Chondrocyte (in vitro differentiated cells): ENCODE measurements around the gene BBC3. TPM values are rescaled to one million over a fixed set of nuclear protein-coding genes. Genes with fewer than 3 reads are reported as not detected.

Experiments used
- DNase-seq: peaks from one replicate; pipeline ENCODE4 v3.0.0; 2021; ENCODE audit warnings: mixed read lengths, low spot score
- H3K27ac Mint-ChIP-seq: one replicate; pipeline ENCODE4 v1.8.0; 2021; ENCODE audit warnings: mild to moderate bottlenecking, moderate library complexity, mixed read lengths; ENCODE audit not compliant: unreplicated experiment
- H3K27me3 Mint-ChIP-seq: 2 replicates; pipeline ENCODE4 v1.8.0; 2021; ENCODE audit warnings: low read depth, mixed read lengths
- H3K36me3 Mint-ChIP-seq: 2 replicates; pipeline ENCODE4 v1.8.0; 2021; ENCODE audit warnings: low read depth, mixed read lengths
- H3K4me1 Mint-ChIP-seq: 2 replicates; pipeline ENCODE4 v1.8.0; 2021; ENCODE audit warnings: low read depth, mild to moderate bottlenecking, mixed read lengths
- H3K4me3 Mint-ChIP-seq: one replicate; pipeline ENCODE4 v1.8.0; 2021; ENCODE audit warnings: mild to moderate bottlenecking, moderate library complexity, mixed read lengths; ENCODE audit not compliant: unreplicated experiment
- H3K9me3 Mint-ChIP-seq: 2 replicates; pipeline ENCODE4 v1.8.0; 2021; ENCODE audit warnings: low read depth, mixed read lengths
- total RNA-seq: library from RNA; stranded (reverse); gene quantifications from 3 replicates; pipeline ENCODE4 v1.2.1, GENCODE V29; 2021
- TF ChIP-seq, protein P1 (sequence below): fragments of 200-600 bp; sonication (generic); IDR thresholded peaks from 2 replicates; pipeline ENCODE4 v1.5.0; 2021; ENCODE audit warnings: antibody characterized with exemption, mild to moderate bottlenecking, moderate library complexity

BBC3 gene
- total RNA-seq, 1 donor from 2014 or later, result 16.1 TPM

DNA sequence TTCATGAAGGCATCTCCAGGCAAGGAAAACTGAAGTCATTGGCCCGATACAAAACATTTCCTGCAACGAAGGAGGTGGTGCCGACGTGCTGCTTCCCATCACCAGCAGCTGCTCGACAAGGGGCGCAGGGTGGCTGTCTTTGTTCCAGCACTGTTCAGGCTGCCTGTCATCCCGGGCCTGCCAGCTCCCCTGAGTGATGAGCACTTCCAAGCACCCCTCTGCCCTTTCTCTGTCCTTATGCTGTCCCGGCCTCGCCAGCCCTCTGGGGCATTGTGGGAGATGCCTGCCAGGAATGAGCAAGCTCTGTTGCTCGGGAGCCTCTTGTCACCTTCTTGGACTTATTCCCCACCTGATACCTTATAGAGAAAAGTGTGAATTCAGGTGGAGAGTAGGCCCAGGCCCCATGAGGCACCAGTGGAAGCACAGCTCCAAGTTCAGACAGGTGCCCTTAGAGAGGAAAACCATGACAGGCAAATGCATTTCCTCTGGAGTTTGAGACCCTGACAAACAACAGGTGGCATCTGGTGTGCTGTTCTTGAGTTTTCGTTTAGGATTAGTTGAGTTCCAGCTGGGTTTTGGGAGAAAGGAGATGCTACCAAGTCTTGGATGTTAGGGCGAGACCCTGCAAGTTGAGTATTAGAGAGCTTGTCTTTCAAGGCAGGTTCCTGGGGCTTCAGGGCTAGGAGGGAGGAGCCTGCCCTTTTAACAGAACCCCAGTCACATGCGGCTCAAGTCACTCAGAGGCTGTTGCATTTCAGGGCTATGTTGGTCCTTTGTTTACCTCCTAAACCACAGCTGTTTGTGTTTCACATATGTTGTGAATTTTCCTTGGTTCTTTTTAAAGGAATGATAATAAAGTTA lies 21.4 kb downstream of the BBC3 start:
- no peak for DNase-seq
- Mint-ChIP-seq H3K4me1 (peaks cover 6% of the 10 kb centered on the region), H3K36me3 (peaks cover 19% of the 10 kb centered on the region), H3K4me3 (no peak overlapping the region), H3K27ac (peak overlapping the region; percentile 28), H3K9me3 (no peaks in the 10 kb centered on the region), H3K27me3 (no peaks in the 10 kb centered on the region)
- TF ChIP-seq, protein P1, sequence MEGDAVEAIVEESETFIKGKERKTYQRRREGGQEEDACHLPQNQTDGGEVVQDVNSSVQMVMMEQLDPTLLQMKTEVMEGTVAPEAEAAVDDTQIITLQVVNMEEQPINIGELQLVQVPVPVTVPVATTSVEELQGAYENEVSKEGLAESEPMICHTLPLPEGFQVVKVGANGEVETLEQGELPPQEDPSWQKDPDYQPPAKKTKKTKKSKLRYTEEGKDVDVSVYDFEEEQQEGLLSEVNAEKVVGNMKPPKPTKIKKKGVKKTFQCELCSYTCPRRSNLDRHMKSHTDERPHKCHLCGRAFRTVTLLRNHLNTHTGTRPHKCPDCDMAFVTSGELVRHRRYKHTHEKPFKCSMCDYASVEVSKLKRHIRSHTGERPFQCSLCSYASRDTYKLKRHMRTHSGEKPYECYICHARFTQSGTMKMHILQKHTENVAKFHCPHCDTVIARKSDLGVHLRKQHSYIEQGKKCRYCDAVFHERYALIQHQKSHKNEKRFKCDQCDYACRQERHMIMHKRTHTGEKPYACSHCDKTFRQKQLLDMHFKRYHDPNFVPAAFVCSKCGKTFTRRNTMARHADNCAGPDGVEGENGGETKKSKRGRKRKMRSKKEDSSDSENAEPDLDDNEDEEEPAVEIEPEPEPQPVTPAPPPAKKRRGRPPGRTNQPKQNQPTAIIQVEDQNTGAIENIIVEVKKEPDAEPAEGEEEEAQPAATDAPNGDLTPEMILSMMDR, result no peak

GRCh38 chr19:47203254-47203653 lies 27.7 kb downstream of the BBC3 start:
- TF ChIP-seq, protein P1, result no peak
- H3K36me3 Mint-ChIP-seq, result peaks cover 27% of the 10 kb centered on the region
- no peaks in the 10 kb centered on the region for H3K9me3 Mint-ChIP-seq
- no peaks in the 10 kb centered on the region for H3K27me3 Mint-ChIP-seq
- H3K4me1 Mint-ChIP-seq, result no peaks in the 10 kb centered on the region
- no peak overlapping the region for H3K27ac Mint-ChIP-seq
- DNase-seq, result no peak
- H3K4me3 Mint-ChIP-seq, result no peak overlapping the region

DNA sequence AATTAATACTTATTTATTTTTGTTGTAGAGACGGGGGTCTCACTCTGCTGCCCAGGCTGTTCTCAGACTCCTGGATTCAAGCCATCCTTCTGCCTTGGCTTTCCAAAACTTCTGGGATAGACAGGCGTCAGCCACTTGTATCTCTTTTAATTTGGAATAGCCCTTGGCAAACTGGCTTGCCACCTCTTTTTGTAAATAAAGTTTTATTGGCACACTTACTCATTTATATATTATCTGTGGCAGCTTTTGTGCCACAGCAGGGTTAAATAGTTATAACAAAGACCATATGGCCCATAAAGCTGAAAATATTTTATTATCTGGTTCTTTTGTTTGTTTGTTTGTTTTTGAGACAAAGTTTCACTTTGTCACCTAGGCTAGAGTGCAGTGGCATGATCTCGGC lies 30.5 kb downstream of the BBC3 start:
- no peaks in the 10 kb centered on the region for H3K27me3 Mint-ChIP-seq
- no peak overlapping the region for H3K27ac Mint-ChIP-seq
- DNase-seq, result no peak
- no peaks in the 10 kb centered on the region for H3K9me3 Mint-ChIP-seq
- H3K36me3 Mint-ChIP-seq, result peaks cover 25% of the 10 kb centered on the region
- H3K4me3 Mint-ChIP-seq, result no peak overlapping the region
- TF ChIP-seq, protein P1, result no peak
- H3K4me1 Mint-ChIP-seq, result no peaks in the 10 kb centered on the region

DNA sequence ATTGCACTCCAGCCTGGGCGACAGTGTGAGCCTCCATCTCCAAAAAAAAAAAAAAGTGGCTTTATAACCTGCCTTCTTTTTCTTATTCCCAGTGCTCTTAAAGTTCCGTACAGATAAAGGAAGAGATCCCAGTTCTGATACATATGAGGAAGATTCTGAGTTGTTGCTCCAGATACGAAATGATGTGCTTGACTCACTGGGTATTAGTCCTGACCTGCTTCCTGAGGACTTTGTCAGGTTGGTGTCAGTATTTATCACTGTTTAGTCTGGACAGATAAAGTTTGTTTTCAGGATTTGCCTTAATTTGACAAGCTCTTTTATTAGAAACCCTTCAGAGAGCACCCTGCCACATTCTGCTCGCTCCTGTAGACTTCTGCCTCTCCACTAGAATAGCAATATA lies 33.9 kb downstream of the BBC3 start:
- Mint-ChIP-seq H3K36me3 (peaks cover 12% of the 10 kb centered on the region), H3K4me3 (no peak overlapping the region), H3K4me1 (no peaks in the 10 kb centered on the region), H3K27ac (no peak overlapping the region), H3K9me3 (no peaks in the 10 kb centered on the region), H3K27me3 (no peaks in the 10 kb centered on the region)
- no peak for DNase-seq
- TF ChIP-seq, protein P1, result no peak

GRCh38 chr19:47195434-47195833 lies 35.6 kb downstream of the BBC3 start:
- no peak for DNase-seq
- TF ChIP-seq, protein P1, result no peak
- Mint-ChIP-seq H3K4me3 (no peak overlapping the region), H3K27me3 (no peaks in the 10 kb centered on the region), H3K9me3 (no peaks in the 10 kb centered on the region), H3K36me3 (peaks cover 10% of the 10 kb centered on the region), H3K27ac (no peak overlapping the region), H3K4me1 (peaks cover 11% of the 10 kb centered on the region)
